ENCODE measurements around the gene TBXA2R. TPM values are rescaled to one million over a fixed set of nuclear protein-coding genes. Genes with fewer than 3 reads are reported as not detected.
"Not testable (repeated sequence)": the region's sequence is repeated elsewhere in the genome, so short reads cannot be mapped to it uniquely, and the experiment has no call there.

The TBXA2R gene
- total RNA-seq, 1 donor = 1.4 TPM

DNA sequence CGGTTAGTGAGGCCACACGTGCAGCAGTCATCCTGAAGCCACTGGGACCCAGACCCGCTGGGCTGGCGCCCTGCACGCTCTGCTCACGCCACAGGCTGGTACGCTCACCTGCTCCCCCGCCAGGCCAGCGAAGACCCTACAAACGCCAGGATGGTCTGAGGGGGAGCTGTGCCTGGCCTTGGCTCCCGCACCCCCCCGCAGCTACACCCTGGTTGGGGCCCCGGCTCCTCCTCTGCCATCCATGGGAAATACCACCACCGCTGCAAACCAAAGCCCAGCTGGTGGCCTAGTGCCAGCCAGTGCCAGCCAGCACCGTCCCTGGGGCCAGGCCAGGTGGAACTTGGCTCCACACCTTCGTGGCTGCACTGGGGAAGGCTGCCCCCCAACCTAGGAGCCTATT lies 43.2 kb upstream of the TBXA2R start:
- H3K36me3 ChIP-seq (ENCODE audit: insufficient read depth, low read length) = peaks cover 11% of the 10 kb centered on the region
- DNase-seq (ENCODE audit: insufficient read length, low spot score, missing footprints) = no peak
- H3K9me3 ChIP-seq (ENCODE audit: low read depth, low read length) = no peaks in the 10 kb centered on the region
- no peak overlapping the region for H2AFZ ChIP-seq (ENCODE audit: low read length)
- H3K4me1 ChIP-seq (ENCODE audit: insufficient read depth, low read length) = no peaks in the 10 kb centered on the region
- no peak overlapping the region for H3K4me3 ChIP-seq (ENCODE audit: insufficient read depth, low read length)
- TF ChIP-seq, protein P1, sequence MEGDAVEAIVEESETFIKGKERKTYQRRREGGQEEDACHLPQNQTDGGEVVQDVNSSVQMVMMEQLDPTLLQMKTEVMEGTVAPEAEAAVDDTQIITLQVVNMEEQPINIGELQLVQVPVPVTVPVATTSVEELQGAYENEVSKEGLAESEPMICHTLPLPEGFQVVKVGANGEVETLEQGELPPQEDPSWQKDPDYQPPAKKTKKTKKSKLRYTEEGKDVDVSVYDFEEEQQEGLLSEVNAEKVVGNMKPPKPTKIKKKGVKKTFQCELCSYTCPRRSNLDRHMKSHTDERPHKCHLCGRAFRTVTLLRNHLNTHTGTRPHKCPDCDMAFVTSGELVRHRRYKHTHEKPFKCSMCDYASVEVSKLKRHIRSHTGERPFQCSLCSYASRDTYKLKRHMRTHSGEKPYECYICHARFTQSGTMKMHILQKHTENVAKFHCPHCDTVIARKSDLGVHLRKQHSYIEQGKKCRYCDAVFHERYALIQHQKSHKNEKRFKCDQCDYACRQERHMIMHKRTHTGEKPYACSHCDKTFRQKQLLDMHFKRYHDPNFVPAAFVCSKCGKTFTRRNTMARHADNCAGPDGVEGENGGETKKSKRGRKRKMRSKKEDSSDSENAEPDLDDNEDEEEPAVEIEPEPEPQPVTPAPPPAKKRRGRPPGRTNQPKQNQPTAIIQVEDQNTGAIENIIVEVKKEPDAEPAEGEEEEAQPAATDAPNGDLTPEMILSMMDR (IDR thresholded peaks at IDR 0.05; ENCODE audit: extremely low read depth, low read depth, low read length) = no peak
- H3K4me2 ChIP-seq (ENCODE audit: insufficient read depth, low read length) = no peak overlapping the region
- no peaks in the 10 kb centered on the region for H4K20me1 ChIP-seq (ENCODE audit: insufficient read depth, low read length)
- H3K79me2 ChIP-seq (ENCODE audit: insufficient read depth, low read length) = no peaks in the 10 kb centered on the region
- H3K27me3 ChIP-seq (ENCODE audit: insufficient read depth, low read length) = no peaks in the 10 kb centered on the region
- no peak overlapping the region for H3K27ac ChIP-seq (ENCODE audit: low read depth, low read length)

DNA sequence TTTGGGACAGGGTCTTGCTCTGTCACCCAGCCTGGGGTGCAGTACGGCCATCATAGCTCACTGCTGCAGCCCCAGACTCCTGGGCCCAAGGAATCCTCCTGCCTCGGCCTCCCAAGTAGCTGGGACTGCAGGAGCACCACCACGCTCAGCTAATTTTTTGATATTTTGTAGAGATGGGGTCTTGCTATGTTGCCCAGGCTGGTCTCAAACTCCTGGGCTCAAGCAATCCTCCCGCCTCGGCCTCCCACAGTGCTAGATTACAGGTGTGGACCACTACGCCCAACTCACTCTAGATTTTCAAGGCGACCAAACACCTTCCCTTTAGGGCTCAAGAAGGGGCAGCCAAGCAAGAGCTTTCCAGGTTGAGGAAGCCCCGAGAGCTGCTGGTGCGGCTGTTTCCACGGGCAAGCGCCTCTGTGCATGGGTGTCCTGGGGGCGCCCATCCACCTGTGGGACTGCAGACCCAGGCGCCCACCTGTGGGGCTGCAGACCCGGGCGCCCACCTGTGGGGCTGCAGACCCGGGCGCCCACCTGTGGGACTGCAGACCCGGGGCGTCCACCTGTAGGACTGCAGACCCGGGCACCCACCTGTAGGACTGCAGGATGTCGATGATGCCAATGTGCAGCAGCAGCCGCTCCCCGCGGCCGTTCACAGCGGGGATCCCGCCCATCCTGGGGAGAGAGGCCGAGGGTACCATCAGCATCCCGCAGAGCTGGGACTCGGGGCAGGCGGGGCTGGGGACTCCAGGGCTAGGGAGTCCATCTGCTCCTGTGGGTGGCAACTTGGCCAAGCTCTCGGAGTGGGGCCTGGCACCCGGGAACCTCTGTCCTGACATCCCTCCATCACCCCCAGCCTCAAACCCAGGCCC lies 41.6 kb upstream of the TBXA2R start:
- peaks cover 14% of the 10 kb centered on the region for H3K36me3 ChIP-seq (ENCODE audit: insufficient read depth, low read length)
- H2AFZ ChIP-seq (ENCODE audit: low read length) = no peak overlapping the region
- H4K20me1 ChIP-seq (ENCODE audit: insufficient read depth, low read length) = no peaks in the 10 kb centered on the region
- H3K4me2 ChIP-seq (ENCODE audit: insufficient read depth, low read length) = no peak overlapping the region
- H3K27me3 ChIP-seq (ENCODE audit: insufficient read depth, low read length) = no peaks in the 10 kb centered on the region
- no peaks in the 10 kb centered on the region for H3K4me1 ChIP-seq (ENCODE audit: insufficient read depth, low read length)
- no peak overlapping the region for H3K27ac ChIP-seq (ENCODE audit: low read depth, low read length)
- no peak for DNase-seq (ENCODE audit: insufficient read length, low spot score, missing footprints)
- H3K9me3 ChIP-seq (ENCODE audit: low read depth, low read length) = no peaks in the 10 kb centered on the region
- no peak overlapping the region for H3K4me3 ChIP-seq (ENCODE audit: insufficient read depth, low read length)
- no peaks in the 10 kb centered on the region for H3K79me2 ChIP-seq (ENCODE audit: insufficient read depth, low read length)
- TF ChIP-seq, protein P1 (IDR thresholded peaks at IDR 0.05; ENCODE audit: extremely low read depth, low read depth, low read length) = no peak

DNA sequence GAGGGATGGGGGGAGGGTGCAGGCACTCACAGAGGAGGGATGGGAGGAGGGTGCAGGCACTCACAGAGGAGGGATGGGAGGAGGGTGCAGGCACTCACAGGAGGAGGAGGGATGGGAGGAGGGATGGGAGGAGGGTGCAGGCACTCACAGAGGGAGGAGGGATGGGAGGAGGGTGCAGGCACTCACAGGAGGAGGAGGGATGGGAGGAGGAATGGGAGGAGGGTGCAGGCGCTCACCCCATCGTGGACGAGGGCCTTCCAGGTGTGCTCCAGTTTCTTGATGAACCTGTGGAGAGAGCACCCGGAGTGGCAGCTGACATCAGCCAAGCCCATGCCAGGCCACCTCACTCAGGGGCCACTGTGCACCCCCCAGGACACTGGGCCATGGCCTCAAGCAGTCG lies 40.4 kb upstream of the TBXA2R start:
- not testable (repeated sequence) for H3K4me3 ChIP-seq (ENCODE audit: insufficient read depth, low read length); H2AFZ ChIP-seq (ENCODE audit: low read length)

DNA sequence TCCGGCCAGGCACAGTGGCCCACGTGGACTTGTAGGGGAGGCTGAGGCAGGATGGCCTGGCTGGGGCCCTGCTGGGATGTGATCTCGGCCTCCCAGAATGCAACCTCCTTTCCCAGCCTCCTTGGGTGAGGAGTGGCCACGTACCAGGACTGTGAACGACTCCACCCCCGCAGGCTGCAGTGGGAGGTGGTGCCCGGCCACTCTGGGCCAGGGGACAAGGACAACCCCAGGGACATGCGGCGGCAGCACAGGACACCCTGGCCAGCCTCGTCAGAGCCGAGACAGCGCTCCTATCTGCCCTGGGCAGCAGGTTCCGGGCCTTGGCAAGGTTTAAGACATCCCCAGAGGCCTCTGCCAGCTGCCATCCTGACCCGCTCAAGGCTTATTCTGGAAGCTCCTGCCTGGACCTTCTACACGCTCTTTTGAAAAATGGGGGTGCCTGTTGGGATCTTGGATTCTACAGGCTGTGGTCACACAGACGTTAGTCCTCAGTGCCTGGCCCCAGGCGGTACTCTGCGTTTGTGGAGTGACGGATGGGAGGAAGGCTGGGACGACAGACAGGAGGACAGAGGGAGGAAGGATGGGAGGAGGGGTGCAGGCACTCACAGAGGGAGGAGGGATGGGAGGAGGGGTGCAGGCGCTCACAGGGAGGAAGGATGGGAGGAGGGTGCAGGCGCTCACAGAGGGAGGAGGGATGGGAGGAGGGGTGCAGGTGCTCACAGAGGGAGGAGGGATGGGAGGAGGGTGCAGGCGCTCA lies 39.8 kb upstream of the TBXA2R start:
- H3K79me2 ChIP-seq (ENCODE audit: insufficient read depth, low read length) = no peaks in the 10 kb centered on the region
- no peak overlapping the region for H3K4me3 ChIP-seq (ENCODE audit: insufficient read depth, low read length)
- H2AFZ ChIP-seq (ENCODE audit: low read length) = no peak overlapping the region
- TF ChIP-seq, protein P1 (IDR thresholded peaks at IDR 0.05; ENCODE audit: extremely low read depth, low read depth, low read length) = no peak
- H4K20me1 ChIP-seq (ENCODE audit: insufficient read depth, low read length) = no peaks in the 10 kb centered on the region
- H3K27me3 ChIP-seq (ENCODE audit: insufficient read depth, low read length) = no peaks in the 10 kb centered on the region
- no peaks in the 10 kb centered on the region for H3K9me3 ChIP-seq (ENCODE audit: low read depth, low read length)
- peaks cover 6% of the 10 kb centered on the region for H3K36me3 ChIP-seq (ENCODE audit: insufficient read depth, low read length)
- no peak for DNase-seq (ENCODE audit: insufficient read length, low spot score, missing footprints)
- H3K27ac ChIP-seq (ENCODE audit: low read depth, low read length) = no peak overlapping the region
- no peak overlapping the region for H3K4me2 ChIP-seq (ENCODE audit: insufficient read depth, low read length)
- H3K4me1 ChIP-seq (ENCODE audit: insufficient read depth, low read length) = no peaks in the 10 kb centered on the region

More for the DNA sequence above, 40.4 kb upstream of the TBXA2R start:
- H3K27ac ChIP-seq (ENCODE audit: low read depth, low read length); H3K27me3 ChIP-seq (ENCODE audit: insufficient read depth, low read length); H3K79me2 ChIP-seq (ENCODE audit: insufficient read depth, low read length); H3K4me1 ChIP-seq (ENCODE audit: insufficient read depth, low read length); DNase-seq (ENCODE audit: insufficient read length, low spot score, missing footprints); H3K4me2 ChIP-seq (ENCODE audit: insufficient read depth, low read length); H4K20me1 ChIP-seq (ENCODE audit: insufficient read depth, low read length); H3K9me3 ChIP-seq (ENCODE audit: low read depth, low read length): not testable (repeated sequence)
- H3K36me3 ChIP-seq (ENCODE audit: insufficient read depth, low read length) = peaks cover 12% of the 10 kb centered on the region
